Measurements from ENCODE around the gene SLC35F1.

DNA sequence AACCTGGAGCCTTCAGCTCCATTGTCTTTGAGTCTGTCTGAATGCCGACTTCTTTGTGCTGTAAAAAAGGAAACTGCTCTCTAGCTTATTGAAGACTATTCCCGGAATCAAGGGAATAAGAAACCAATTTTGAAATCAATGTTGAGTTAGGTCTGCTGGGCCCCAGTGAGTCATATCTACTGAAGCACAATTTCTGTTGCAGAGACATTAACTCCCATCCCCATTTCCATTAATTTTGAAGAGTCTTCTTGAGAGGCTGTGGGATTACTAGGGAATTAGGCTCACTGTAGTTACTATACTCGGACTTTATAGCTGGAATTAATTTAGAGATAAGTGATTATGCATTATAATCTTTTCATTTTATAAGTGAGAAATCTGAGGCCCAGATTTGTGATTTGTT lies 116.7 kb downstream of the SLC35F1 start:
- TF ChIP-seq ARNT (IDR thresholded peaks at IDR 0.05) (no peak), FOXK2 (IDR thresholded peaks at IDR 0.05) (no peak), ZNF384 (IDR thresholded peaks at IDR 0.05) (no peak), SP1 (IDR thresholded peaks at IDR 0.05) (no peak), PKNOX1 (IDR thresholded peaks at IDR 0.05) (no peak), ELF4 (IDR thresholded peaks at IDR 0.05) (no peak), FOXM1 (IDR thresholded peaks at IDR 0.05; ENCODE audit: borderline replicate concordance) (no peak)
